ENCODE measurements around the gene PRDM16. TPM values are rescaled to one million over a fixed set of nuclear protein-coding genes. Genes with fewer than 3 reads are reported as not detected.

The PRDM16 gene
- polyA plus RNA-seq, 6 donors from 2014 or later = not detected

- Mint-ChIP-seq H3K27ac (no peak overlapping the region), H3K36me3 (no peaks in the 10 kb centered on the region), H3K4me1 (no peaks in the 10 kb centered on the region), H3K4me3 (no peak overlapping the region), H3K27me3 (peaks cover 12 to 21% (median 15%) of the 10 kb centered on the region in 3 donors), H3K9me3 (no peaks in the 10 kb centered on the region)
- ATAC-seq (ENCODE audit: low read depth in 2 of 2) = no peak
- DNase-seq = no peak
Observed at GRCh38 chr1:3401585-3402257, 332.7 kb downstream of the PRDM16 start.

GRCh38 chr1:3402258-3403010 lies 333.4 kb downstream of the PRDM16 start:
- Mint-ChIP-seq H3K27ac (no peak overlapping the region), H3K36me3 (no peaks in the 10 kb centered on the region), H3K9me3 (no peaks in the 10 kb centered on the region), H3K4me3 (no peak overlapping the region), H3K27me3 (peaks cover 12 to 16% (median 15%) of the 10 kb centered on the region in 3 donors), H3K4me1 (no peaks in the 10 kb centered on the region)
- no peak for DNase-seq
- no peak for ATAC-seq (ENCODE audit: low read depth in 2 of 2)

GRCh38 chr1:3403011-3403345 lies 334.0 kb downstream of the PRDM16 start:
- Mint-ChIP-seq H3K4me1 (no peaks in the 10 kb centered on the region), H3K36me3 (no peaks in the 10 kb centered on the region), H3K27me3 (peaks cover 10 to 14% (median 12%) of the 10 kb centered on the region in 3 donors), H3K9me3 (no peaks in the 10 kb centered on the region), H3K4me3 (no peak overlapping the region), H3K27ac (no peak overlapping the region)
- DNase-seq = no peak
- no peak for ATAC-seq (ENCODE audit: low read depth in 2 of 2)

GRCh38 chr1:3403388-3404231 lies 334.6 kb downstream of the PRDM16 start:
- Mint-ChIP-seq H3K4me3 (no peak overlapping the region), H3K9me3 (no peaks in the 10 kb centered on the region), H3K36me3 (no peaks in the 10 kb centered on the region), H3K27ac (no peak overlapping the region), H3K27me3 (peaks cover 3 to 9% (median 5%) of the 10 kb centered on the region in 3 donors), H3K4me1 (no peaks in the 10 kb centered on the region)
- no peak for DNase-seq
- ATAC-seq (ENCODE audit: low read depth in 2 of 2) = no peak

- Mint-ChIP-seq H3K9me3 (no peaks in the 10 kb centered on the region), H3K4me1 (no peaks in the 10 kb centered on the region)
Observed at GRCh38 chr1:3404301-3404700, 335.3 kb downstream of the PRDM16 start.

GRCh38 chr1:3404801-3405200 lies 335.8 kb downstream of the PRDM16 start:
- no peak for DNase-seq
- Mint-ChIP-seq H3K27ac (no peak overlapping the region), H3K27me3 (peaks cover 0 to 7% (median 5%) of the 10 kb centered on the region in 3 donors), H3K4me1 (no peaks in the 10 kb centered on the region), H3K4me3 (no peak overlapping the region), H3K9me3 (no peaks in the 10 kb centered on the region), H3K36me3 (no peaks in the 10 kb centered on the region)
- ATAC-seq (ENCODE audit: low read depth in 2 of 2) = no peak

More at GRCh38 chr1:3404301-3404700, 335.3 kb downstream of the PRDM16 start:
- Mint-ChIP-seq H3K4me3 (no peak overlapping the region), H3K27me3 (peaks cover 0 to 7% (median 5%) of the 10 kb centered on the region in 3 donors), H3K27ac (no peak overlapping the region), H3K36me3 (no peaks in the 10 kb centered on the region)
- ATAC-seq (ENCODE audit: low read depth in 2 of 2) = no peak
- no peak for DNase-seq

GRCh38 chr1:3405491-3405890 lies 336.5 kb downstream of the PRDM16 start:
- no peaks in the 10 kb centered on the region for H3K36me3 Mint-ChIP-seq
- peaks cover 0 to 7% (median 5%) of the 10 kb centered on the region in 3 donors for H3K27me3 Mint-ChIP-seq
- no peak overlapping the region for H3K4me3 Mint-ChIP-seq
- no peaks in the 10 kb centered on the region for H3K4me1 Mint-ChIP-seq
- H3K9me3 Mint-ChIP-seq = no peaks in the 10 kb centered on the region
- H3K27ac Mint-ChIP-seq = no peak overlapping the region
- ATAC-seq (ENCODE audit: low read depth in 2 of 2) = no peak
- no peak for DNase-seq

GRCh38 chr1:3405974-3406867 lies 337.2 kb downstream of the PRDM16 start:
- DNase-seq = no peak
- Mint-ChIP-seq H3K4me1 (no peaks in the 10 kb centered on the region), H3K27ac (no peak overlapping the region), H3K4me3 (no peak overlapping the region), H3K9me3 (no peaks in the 10 kb centered on the region), H3K36me3 (no peaks in the 10 kb centered on the region), H3K27me3 (peaks cover 0 to 7% (median 3%) of the 10 kb centered on the region in 3 donors)
- ATAC-seq (ENCODE audit: low read depth in 2 of 2) = no peak

- Mint-ChIP-seq H3K4me1 (no peaks in the 10 kb centered on the region), H3K27me3 (peaks cover 0 to 7% (median 0%) of the 10 kb centered on the region in 3 donors), H3K36me3 (no peaks in the 10 kb centered on the region), H3K27ac (no peak overlapping the region), H3K9me3 (no peaks in the 10 kb centered on the region), H3K4me3 (no peak overlapping the region)
- DNase-seq (no peak), ATAC-seq (ENCODE audit: low read depth in 2 of 2) (no peak)
Observed at GRCh38 chr1:3407021-3407420, 338.0 kb downstream of the PRDM16 start.

GRCh38 chr1:3408751-3409266 lies 339.8 kb downstream of the PRDM16 start:
- H3K36me3 Mint-ChIP-seq = no peaks in the 10 kb centered on the region
- H3K9me3 Mint-ChIP-seq = no peaks in the 10 kb centered on the region
- H3K4me1 Mint-ChIP-seq = no peaks in the 10 kb centered on the region
- ATAC-seq (ENCODE audit: low read depth in 2 of 2) = no peak
- H3K27ac Mint-ChIP-seq = no peak overlapping the region
- DNase-seq = no peak
- peaks cover 0 to 7% (median 0%) of the 10 kb centered on the region in 3 donors for H3K27me3 Mint-ChIP-seq
- no peak overlapping the region for H3K4me3 Mint-ChIP-seq

- Mint-ChIP-seq H3K27me3 (peaks cover 0 to 7% (median 0%) of the 10 kb centered on the region in 3 donors), H3K27ac (no peak overlapping the region), H3K4me1 (no peaks in the 10 kb centered on the region), H3K9me3 (no peaks in the 10 kb centered on the region), H3K36me3 (no peaks in the 10 kb centered on the region), H3K4me3 (no peak overlapping the region)
- DNase-seq = no peak
- ATAC-seq (ENCODE audit: low read depth in 2 of 2) = no peak
Observed at GRCh38 chr1:3409366-3410141, 340.6 kb downstream of the PRDM16 start.

Measured in naive B cell (primary cell).